H4 (cell line): Measurements from ENCODE around the gene PAEP. TPM values are rescaled to one million over a fixed set of nuclear protein-coding genes. Genes with fewer than 3 reads are reported as not detected.

Source experiments
- DNase-seq: peaks from one replicate; pipeline ENCODE4 v3.0.0-alpha.2; 2015; ENCODE audit warnings: low spot score
- total RNA-seq: library from RNA; depleted of rRNA; stranded (reverse); fragments of >200 nt; shearing (Covaris generic); gene quantifications from 2 replicates; pipeline ENCODE4 v1.2.3, GENCODE V29; 2014

Gene PAEP
- total RNA-seq, 1 experiment from 2014 or later, result 2.6 TPM

- no peak for DNase-seq
Observed at GRCh38 chr9:135577256-135577655, 15.7 kb downstream of the PAEP start.

- DNase-seq, result no peak
Observed at GRCh38 chr9:135579356-135579755, 17.8 kb downstream of the PAEP start.

GRCh38 chr9:135579889-135580660 is 18.5 kb downstream of the PAEP start:
- DNase-seq, result no peak

- DNase-seq, result no peak
Observed at GRCh38 chr9:135580664-135581380, 19.3 kb downstream of the PAEP start.

GRCh38 chr9:135581636-135582426 is 20.3 kb downstream of the PAEP start:
- DNase-seq, result no peak

GRCh38 chr9:135582541-135582940 is 21.0 kb downstream of the PAEP start:
- DNase-seq, result no peak

GRCh38 chr9:135582966-135583687 is 21.6 kb downstream of the PAEP start:
- DNase-seq, result no peak

GRCh38 chr9:135583688-135584011 is 22.1 kb downstream of the PAEP start:
- no peak for DNase-seq

GRCh38 chr9:135584371-135584770 is 22.8 kb downstream of the PAEP start:
- DNase-seq, result no peak

GRCh38 chr9:135584934-135585333 is 23.4 kb downstream of the PAEP start:
- DNase-seq, result no peak

- no peak for DNase-seq
Observed at GRCh38 chr9:135586601-135587109, 25.1 kb downstream of the PAEP start.

GRCh38 chr9:135587658-135588057 is 26.1 kb downstream of the PAEP start:
- no peak for DNase-seq

- DNase-seq, result no peak
Observed at GRCh38 chr9:135588371-135588770, 26.8 kb downstream of the PAEP start.

GRCh38 chr9:135588886-135589595 is 27.5 kb downstream of the PAEP start:
- DNase-seq, result no peak

GRCh38 chr9:135589596-135590485 is 28.3 kb downstream of the PAEP start:
- DNase-seq, result no peak

- no peak for DNase-seq
Observed at GRCh38 chr9:135590486-135591079, 29.0 kb downstream of the PAEP start.

GRCh38 chr9:135591506-135592330 is 30.2 kb downstream of the PAEP start:
- DNase-seq, result no peak

GRCh38 chr9:135592331-135592590 is 30.7 kb downstream of the PAEP start:
- DNase-seq, result no peak

- DNase-seq, result no peak
Observed at GRCh38 chr9:135592625-135593024, 31.1 kb downstream of the PAEP start.
